ENCODE data around the gene EGFR.

Gene EGFR

DNA sequence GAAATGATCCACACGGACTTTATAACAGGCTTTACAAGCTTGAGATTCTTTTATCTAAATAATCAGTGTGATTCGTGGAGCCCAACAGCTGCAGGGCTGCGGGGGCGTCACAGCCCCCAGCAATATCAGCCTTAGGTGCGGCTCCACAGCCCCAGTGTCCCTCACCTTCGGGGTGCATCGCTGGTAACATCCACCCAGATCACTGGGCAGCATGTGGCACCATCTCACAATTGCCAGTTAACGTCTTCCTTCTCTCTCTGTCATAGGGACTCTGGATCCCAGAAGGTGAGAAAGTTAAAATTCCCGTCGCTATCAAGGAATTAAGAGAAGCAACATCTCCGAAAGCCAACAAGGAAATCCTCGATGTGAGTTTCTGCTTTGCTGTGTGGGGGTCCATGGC lies 155.6 kb downstream of the EGFR start:
- Histone ChIP-seq H3K27ac (ENCODE audit: low read length) (no peak overlapping the region), H3K9me3 (ENCODE audit: insufficient read depth, low read length, severe bottlenecking) (no peaks in the 10 kb centered on the region), H3K36me3 (ENCODE audit: insufficient read depth, low read length) (no peaks in the 10 kb centered on the region), H3K27me3 (ENCODE audit: insufficient read depth, low read length, poor library complexity) (no peaks in the 10 kb centered on the region), H3K9ac (ENCODE audit: low read depth, low read length) (no peak overlapping the region), H4K20me1 (ENCODE audit: insufficient read depth, low read length) (no peaks in the 10 kb centered on the region), H3K4me3 (ENCODE audit: low read depth in 1 of 2, low read length in 2 of 2) (no peak overlapping the region), H3K79me2 (ENCODE audit: insufficient read depth, low read length) (no peaks in the 10 kb centered on the region), H3K4me2 (ENCODE audit: insufficient read depth, low read length) (no peak overlapping the region), H3K4me1 (ENCODE audit: insufficient read depth, low read length) (no peaks in the 10 kb centered on the region), H2AFZ (ENCODE audit: low read depth, low read length) (no peak overlapping the region)
- DNase-seq (no peak), ATAC-seq (ENCODE audit: insufficient read depth, low read depth) (no peak)
- no peak for TF ChIP-seq CTCF (IDR thresholded peaks at IDR 0.05; ENCODE audit: borderline replicate concordance, extremely low read depth, low read length, poor library complexity, severe bottlenecking)

GRCh38 chr7:55174856-55175255 lies 156.0 kb downstream of the EGFR start:
- Histone ChIP-seq H2AFZ (ENCODE audit: low read depth, low read length) (no peak overlapping the region), H3K27me3 (ENCODE audit: insufficient read depth, low read length, poor library complexity) (no peaks in the 10 kb centered on the region), H3K27ac (ENCODE audit: low read length) (no peak overlapping the region), H3K79me2 (ENCODE audit: insufficient read depth, low read length) (no peaks in the 10 kb centered on the region), H3K4me3 (ENCODE audit: low read depth in 1 of 2, low read length in 2 of 2) (no peak overlapping the region), H3K4me1 (ENCODE audit: insufficient read depth, low read length) (no peaks in the 10 kb centered on the region), H3K9ac (ENCODE audit: low read depth, low read length) (no peak overlapping the region), H3K4me2 (ENCODE audit: insufficient read depth, low read length) (no peak overlapping the region), H3K36me3 (ENCODE audit: insufficient read depth, low read length) (no peaks in the 10 kb centered on the region), H3K9me3 (ENCODE audit: insufficient read depth, low read length, severe bottlenecking) (no peaks in the 10 kb centered on the region), H4K20me1 (ENCODE audit: insufficient read depth, low read length) (no peaks in the 10 kb centered on the region)
- ATAC-seq (ENCODE audit: insufficient read depth, low read depth), result no peak
- TF ChIP-seq CTCF (IDR thresholded peaks at IDR 0.05; ENCODE audit: borderline replicate concordance, extremely low read depth, low read length, poor library complexity, severe bottlenecking), result no peak
- TF ChIP-seq EZH2 (IDR thresholded peaks at IDR 0.05; ENCODE audit: borderline replicate concordance, low read depth, low read length, severe bottlenecking), result no peak
- DNase-seq, result no peak

DNA sequence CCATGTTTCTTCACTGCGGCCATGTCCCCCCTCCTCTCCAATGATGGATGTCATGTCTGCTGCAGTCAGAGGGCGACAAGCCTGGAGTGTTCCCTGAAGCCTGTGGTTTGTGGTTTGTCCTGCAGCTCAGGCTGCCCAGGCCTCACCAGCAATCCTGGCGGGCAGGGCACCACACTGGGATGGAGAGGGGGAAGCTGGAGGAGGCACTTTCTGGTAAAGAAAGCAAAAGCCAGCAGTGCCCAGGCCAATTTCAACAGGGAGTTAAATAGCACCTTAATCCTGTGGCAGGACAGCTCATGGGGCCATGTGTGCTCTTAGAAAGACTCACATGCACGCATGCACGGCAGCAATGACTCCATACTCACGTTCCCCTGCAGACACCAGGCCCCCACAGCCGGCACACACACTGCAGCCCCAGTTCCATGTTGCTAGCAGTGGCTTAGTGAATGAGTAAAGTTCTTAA lies 158.3 kb downstream of the EGFR start:
- Histone ChIP-seq H3K4me3 (ENCODE audit: low read depth in 1 of 2, low read length in 2 of 2) (no peak overlapping the region), H3K4me1 (ENCODE audit: insufficient read depth, low read length) (no peaks in the 10 kb centered on the region), H3K4me2 (ENCODE audit: insufficient read depth, low read length) (no peak overlapping the region), H3K36me3 (ENCODE audit: insufficient read depth, low read length) (no peaks in the 10 kb centered on the region), H3K27me3 (ENCODE audit: insufficient read depth, low read length, poor library complexity) (no peaks in the 10 kb centered on the region), H3K79me2 (ENCODE audit: insufficient read depth, low read length) (no peaks in the 10 kb centered on the region), H3K27ac (ENCODE audit: low read length) (no peak overlapping the region), H4K20me1 (ENCODE audit: insufficient read depth, low read length) (no peaks in the 10 kb centered on the region), H2AFZ (ENCODE audit: low read depth, low read length) (no peak overlapping the region), H3K9me3 (ENCODE audit: insufficient read depth, low read length, severe bottlenecking) (no peaks in the 10 kb centered on the region), H3K9ac (ENCODE audit: low read depth, low read length) (no peak overlapping the region)
- TF ChIP-seq CTCF (IDR thresholded peaks at IDR 0.05; ENCODE audit: borderline replicate concordance, extremely low read depth, low read length, poor library complexity, severe bottlenecking) (no peak), EZH2 (IDR thresholded peaks at IDR 0.05; ENCODE audit: borderline replicate concordance, low read depth, low read length, severe bottlenecking) (no peak)
- no peak for ATAC-seq (ENCODE audit: insufficient read depth, low read depth)
- no peak for DNase-seq
